HUES64 (cell line): ENCODE measurements around the gene PM20D1.

Experiments
- H3K27ac ChIP-seq: 2 replicates; pipeline ENCODE4 v1.7.0; 2013; ENCODE audit warnings: low read depth, low read length, inconsistent platforms
- H3K27me3 ChIP-seq: 2 replicates; pipeline ENCODE4 v1.6.1; 2013; ENCODE audit warnings: mild to moderate bottlenecking, low read length; ENCODE audit not compliant: insufficient read depth
- H3K36me3 ChIP-seq: 2 replicates; pipeline ENCODE4 v1.6.1; 2013; ENCODE audit warnings: mild to moderate bottlenecking, low read length; ENCODE audit not compliant: insufficient read depth
- H3K4me1 ChIP-seq: 2 replicates; pipeline ENCODE4 v1.6.1; 2013; ENCODE audit warnings: mild to moderate bottlenecking, low read length, moderate library complexity; ENCODE audit not compliant: insufficient read depth
- H3K4me3 ChIP-seq: 2 replicates; pipeline ENCODE4 v1.5.1; 2013; ENCODE audit warnings: mild to moderate bottlenecking, low read length, moderate library complexity
- H3K9ac ChIP-seq: 2 replicates; pipeline ENCODE4 v1.6.1; 2013; ENCODE audit warnings: mild to moderate bottlenecking, low read depth, low read length
- H3K9me3 ChIP-seq: 2 replicates; pipeline ENCODE4 v1.6.1; 2013; ENCODE audit warnings: low read depth, low read length; ENCODE audit not compliant: insufficient read depth
- WGBS: fragments of 150-250, 120-280 bp; methylation state at CpG from one replicate; pipeline ENCODE4 v1.1.7; 2013; ENCODE audit warnings: missing lambda C conversion rate; 5-methylcytosine and 5-hydroxymethylcytosine counted together

The PM20D1 gene

DNA sequence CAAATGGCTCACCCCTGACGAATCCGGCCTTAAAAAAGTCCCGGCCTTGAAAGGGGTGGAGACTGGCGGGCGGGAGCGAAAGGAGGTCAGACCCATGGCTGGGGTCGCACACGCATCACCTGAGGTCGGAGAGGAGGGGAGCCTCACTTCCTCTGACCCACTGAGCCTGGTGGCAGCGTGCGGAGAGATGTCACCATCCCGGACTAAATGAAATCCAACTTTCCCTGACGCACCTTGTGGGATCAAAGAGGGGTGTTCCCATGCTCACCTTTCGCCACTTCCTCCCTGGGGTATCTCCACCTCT is 36.2 kb downstream of the PM20D1 start:
- Histone ChIP-seq H3K9me3 (no peaks in the 10 kb centered on the region), H3K27ac (no peak overlapping the region; the same call in 1 of the 2 replicates), H3K36me3 (peaks cover 17% of the 10 kb centered on the region), H3K4me1 (peaks cover 30% of the 10 kb centered on the region), H3K27me3 (no peaks in the 10 kb centered on the region; the same call in 1 of the 2 replicates), H3K9ac (peak overlapping the region; percentile 79), H3K4me3 (peak overlapping the region; percentile 89)
- under 1% methylated on average over 13 of the region's 14 CpGs for WGBS

DNA sequence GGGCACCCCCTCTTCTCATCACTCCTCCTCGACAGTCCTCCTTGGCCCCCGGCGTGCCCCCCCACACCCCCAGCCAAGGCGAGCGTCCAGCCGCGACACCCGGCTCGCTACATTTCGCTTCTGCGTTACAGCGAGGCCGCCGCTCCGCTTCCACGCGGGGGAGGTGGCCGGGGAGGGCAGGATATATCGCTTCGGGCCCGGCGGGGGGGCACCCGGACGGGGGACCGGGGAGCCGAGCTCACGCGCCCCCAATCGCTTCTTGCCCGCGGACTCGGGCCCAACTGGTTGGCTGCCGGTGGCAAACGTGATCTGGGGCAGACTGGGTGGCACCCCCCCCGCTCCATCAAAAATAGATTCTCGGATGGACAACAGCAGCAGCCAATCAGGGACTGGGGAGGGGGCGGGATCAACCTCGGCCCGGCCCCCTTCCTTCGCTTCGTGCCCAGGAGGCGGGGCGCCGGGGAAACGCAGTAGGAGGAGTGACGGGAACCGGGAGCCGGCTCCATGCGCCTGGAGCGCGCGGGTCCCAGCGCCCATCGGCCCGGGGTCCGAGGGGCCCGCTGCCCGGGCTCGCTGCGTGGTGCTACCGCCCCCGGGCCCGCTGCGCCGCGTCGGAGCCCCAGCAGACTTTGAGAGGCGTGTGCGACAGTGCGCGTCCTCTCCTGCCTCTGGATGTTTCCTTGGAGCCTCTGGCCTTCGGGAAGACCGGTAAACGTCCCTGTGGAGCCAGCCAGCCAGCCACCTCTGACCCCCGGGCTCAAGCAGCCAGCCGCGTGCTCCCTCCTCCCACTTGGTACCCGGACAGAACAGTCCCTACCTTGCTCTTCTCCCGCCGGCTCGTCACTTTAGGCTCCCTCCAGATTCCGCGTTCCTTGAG is 36.8 kb downstream of the PM20D1 start, which contains the start of gene SLC41A1:
Gene SLC41A1 (minus strand): TSS at position 321 of the 877 bp plus-strand sequence. CDS start 2,757 bp downstream, outside the sequence.
- no peaks in the 10 kb centered on the region for H3K9me3 ChIP-seq
- H3K36me3 ChIP-seq, result peaks cover 19% of the 10 kb centered on the region
- H3K4me3 ChIP-seq, result peak within 1 kb of the TSS; percentile 89
- H3K9ac ChIP-seq, result peak within 1 kb of the TSS; percentile 79
- H3K27ac ChIP-seq, result peak within 1 kb of the TSS; percentile 54
- H3K4me1 ChIP-seq, result peaks cover 28% of the 10 kb centered on the region
- no peaks in the 10 kb centered on the region; the same call in 1 of the 2 replicates for H3K27me3 ChIP-seq
- under 1% methylated on average over 83 of the region's 83 CpGs for WGBS

DNA sequence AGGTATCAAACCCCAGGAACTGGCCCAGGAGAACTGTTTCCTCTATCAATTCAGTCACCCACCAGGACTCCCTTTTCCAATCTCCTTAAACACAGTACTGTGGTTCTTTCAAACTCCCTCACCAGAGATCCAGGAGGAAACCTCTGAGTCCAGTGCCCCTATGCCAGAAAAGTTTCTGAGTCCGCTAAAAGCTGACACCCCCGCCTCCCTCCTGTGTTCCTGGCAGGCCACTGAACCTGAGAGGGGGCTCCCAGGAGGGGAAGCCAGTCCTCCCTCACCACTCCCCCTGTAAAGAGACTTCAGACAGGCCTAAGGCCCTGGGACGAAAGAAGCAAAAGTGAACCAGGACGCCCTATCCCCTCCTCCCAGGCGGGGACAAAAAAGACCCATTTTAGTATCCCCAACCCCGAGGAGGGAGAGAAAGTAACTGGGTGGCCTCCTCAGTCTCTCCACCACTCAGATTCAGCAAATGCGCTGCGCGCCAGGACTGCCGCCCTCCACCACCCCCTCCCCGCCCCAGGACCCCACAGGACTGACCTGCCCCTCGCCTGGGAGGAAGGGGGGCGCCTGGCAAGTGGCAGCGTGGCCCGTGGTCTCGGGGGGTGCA is 37.6 kb downstream of the PM20D1 start:
- Histone ChIP-seq H3K4me3 (peak overlapping the region; percentile 89), H3K36me3 (peaks cover 19% of the 10 kb centered on the region), H3K4me1 (peaks cover 24% of the 10 kb centered on the region), H3K27me3 (no peaks in the 10 kb centered on the region; the same call in 1 of the 2 replicates), H3K9me3 (no peaks in the 10 kb centered on the region), H3K9ac (peak overlapping the region; percentile 78), H3K27ac (peak overlapping the region; percentile 54)
- WGBS, result 1% methylated on average over 10 of the region's 16 CpGs

DNA sequence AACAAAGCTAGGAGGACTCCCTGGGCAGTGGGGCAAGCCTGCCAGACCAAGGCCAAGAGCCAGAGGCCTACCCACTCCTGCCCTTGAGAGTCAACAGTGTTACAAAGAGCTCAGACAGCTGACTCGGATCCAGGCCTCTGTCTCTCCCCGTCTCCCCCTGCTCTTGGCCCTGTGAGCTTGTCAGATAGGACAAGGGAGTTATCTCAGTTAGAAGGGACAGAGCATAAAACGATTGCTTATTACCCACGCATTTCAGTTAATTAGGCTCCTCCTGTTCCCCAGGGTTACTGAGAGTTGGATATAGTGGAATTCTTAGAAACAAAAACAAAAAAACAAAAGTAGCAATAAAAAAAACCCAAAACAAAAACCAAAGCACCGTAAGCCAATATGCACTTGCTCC is 38.3 kb downstream of the PM20D1 start:
- peak overlapping the region; percentile 89 for H3K4me3 ChIP-seq
- no peaks in the 10 kb centered on the region; the same call in 1 of the 2 replicates for H3K27me3 ChIP-seq
- no peak overlapping the region for H3K9ac ChIP-seq
- 68% methylated on average over 5 of the region's 5 CpGs for WGBS
- no peaks in the 10 kb centered on the region for H3K9me3 ChIP-seq
- peaks cover 19% of the 10 kb centered on the region for H3K36me3 ChIP-seq
- H3K4me1 ChIP-seq, result peaks cover 24% of the 10 kb centered on the region
- no peak overlapping the region for H3K27ac ChIP-seq

GRCh38 chr1:205810448-205811157 is 39.3 kb downstream of the PM20D1 start:
- H3K36me3 ChIP-seq, result peaks cover 19% of the 10 kb centered on the region
- H3K4me3 ChIP-seq, result no peak overlapping the region
- H3K27me3 ChIP-seq, result no peaks in the 10 kb centered on the region; the same call in 1 of the 2 replicates
- no peak overlapping the region for H3K27ac ChIP-seq
- WGBS, result 87% methylated on average over 10 of the region's 12 CpGs
- peaks cover 24% of the 10 kb centered on the region for H3K4me1 ChIP-seq
- H3K9me3 ChIP-seq, result no peaks in the 10 kb centered on the region
- no peak overlapping the region for H3K9ac ChIP-seq

DNA sequence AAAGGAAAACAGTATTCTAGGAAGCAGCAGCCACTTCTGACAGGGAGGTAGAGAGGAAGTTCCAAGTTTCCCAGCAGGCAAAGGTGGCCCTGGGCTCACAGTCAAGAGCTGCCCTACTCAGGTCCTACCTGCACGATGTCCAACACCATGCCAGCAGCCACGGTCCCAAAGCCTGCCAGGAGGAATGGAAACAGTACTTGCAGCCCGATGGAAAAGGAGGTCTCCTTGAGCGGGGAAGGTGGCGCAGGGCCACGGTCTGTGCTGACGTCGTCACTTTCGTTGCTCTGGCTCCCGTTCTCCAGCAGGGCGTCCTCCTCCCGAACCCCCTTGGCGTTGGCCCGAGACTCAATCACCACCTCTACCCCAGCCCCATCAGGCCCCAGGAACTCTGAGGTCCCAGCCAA is 40.0 kb downstream of the PM20D1 start:
- Histone ChIP-seq H3K36me3 (peaks cover 19% of the 10 kb centered on the region), H3K27me3 (no peaks in the 10 kb centered on the region; the same call in 1 of the 2 replicates), H3K4me3 (no peak overlapping the region), H3K27ac (no peak overlapping the region), H3K9ac (no peak overlapping the region), H3K4me1 (peaks cover 24% of the 10 kb centered on the region), H3K9me3 (no peaks in the 10 kb centered on the region)
- 94% methylated on average over 14 of the region's 14 CpGs for WGBS

DNA sequence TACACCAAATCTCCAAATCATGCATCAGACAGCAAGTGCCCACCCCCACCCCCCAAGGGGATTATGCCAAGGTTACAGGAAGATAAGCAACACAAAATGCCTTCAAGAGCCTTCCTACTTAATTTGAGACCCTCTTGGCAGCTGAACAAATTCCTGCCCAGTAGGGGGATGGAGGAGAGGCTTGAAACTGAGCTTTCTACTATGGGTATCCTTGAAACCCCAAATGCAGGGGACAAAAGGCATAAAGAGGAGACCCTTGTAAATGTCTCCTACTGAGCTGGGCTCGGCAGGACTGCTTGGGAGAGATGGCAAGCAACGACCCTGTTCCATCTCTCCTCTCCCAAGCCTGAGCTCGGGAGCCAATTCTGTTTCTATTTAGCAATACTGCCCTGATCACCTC is 40.5 kb downstream of the PM20D1 start:
- Histone ChIP-seq H3K27ac (no peak overlapping the region), H3K36me3 (peaks cover 19% of the 10 kb centered on the region), H3K4me3 (no peak overlapping the region), H3K4me1 (peaks cover 22% of the 10 kb centered on the region), H3K9me3 (no peaks in the 10 kb centered on the region), H3K27me3 (no peaks in the 10 kb centered on the region; the same call in 1 of the 2 replicates), H3K9ac (no peak overlapping the region)
- WGBS, result 94% methylated on average over 3 of the region's 3 CpGs

GRCh38 chr1:205805082-205805711 is 44.7 kb downstream of the PM20D1 start:
- no peak overlapping the region for H3K9ac ChIP-seq
- no peaks in the 10 kb centered on the region for H3K27me3 ChIP-seq
- H3K4me1 ChIP-seq, result 0 out of 2 replicates have a peak, but pooled peaks cover 3% of the 10 kb centered on the region
- WGBS, result 90% methylated on average over 5 of the region's 5 CpGs
- H3K9me3 ChIP-seq, result no peaks in the 10 kb centered on the region
- H3K36me3 ChIP-seq, result peaks cover 16% of the 10 kb centered on the region
- no peak overlapping the region for H3K4me3 ChIP-seq
- no peak overlapping the region for H3K27ac ChIP-seq

DNA sequence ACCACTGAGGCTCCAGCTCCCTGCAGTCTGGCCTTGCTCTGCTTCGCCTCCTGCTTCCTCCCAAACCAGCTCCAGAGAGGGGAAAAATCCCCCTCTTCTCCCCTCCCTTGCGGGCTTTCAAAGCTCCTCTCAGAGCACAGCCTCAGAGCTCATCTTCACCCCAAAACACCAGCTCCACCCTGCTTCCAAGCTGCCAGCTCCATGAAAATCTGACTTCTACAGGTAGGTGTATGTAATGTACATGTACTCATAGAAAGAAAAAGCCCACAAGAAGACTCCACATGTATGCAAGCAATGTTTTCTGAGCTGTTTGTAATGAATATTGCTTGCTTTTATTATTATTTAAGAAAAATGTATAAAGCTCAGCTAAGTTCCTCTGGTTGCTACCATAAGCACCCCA is 45.3 kb downstream of the PM20D1 start:
- Histone ChIP-seq H3K9me3 (no peaks in the 10 kb centered on the region), H3K36me3 (peaks cover 16% of the 10 kb centered on the region), H3K27ac (no peak overlapping the region), H3K4me3 (no peak overlapping the region), H3K9ac (no peak overlapping the region), H3K4me1 (0 out of 2 replicates have a peak, but pooled peaks cover 3% of the 10 kb centered on the region), H3K27me3 (no peaks in the 10 kb centered on the region)
- WGBS, result 89% methylated on average over 2 of the region's 2 CpGs

- no peak overlapping the region for H3K9ac ChIP-seq
- no peaks in the 10 kb centered on the region for H3K4me1 ChIP-seq
- no peaks in the 10 kb centered on the region for H3K9me3 ChIP-seq
- H3K4me3 ChIP-seq, result no peak overlapping the region
- peaks cover 16% of the 10 kb centered on the region for H3K36me3 ChIP-seq
- WGBS, result 59% methylated on average over 3 of the region's 4 CpGs
- H3K27ac ChIP-seq, result no peak overlapping the region
- no peaks in the 10 kb centered on the region for H3K27me3 ChIP-seq
Observed at GRCh38 chr1:205803986-205804385, 45.9 kb downstream of the PM20D1 start.
